Measurements from ENCODE around the gene BABAM2.
"Not testable (repeated sequence)": the region's sequence is repeated elsewhere in the genome, so short reads cannot be mapped to it uniquely, and the experiment has no call there.

Gene BABAM2

GRCh38 chr2:28369358-28369757 lies 478.8 kb downstream of the BABAM2 start:
- no peak for DNase-seq

- DNase-seq: no peak
Observed at GRCh38 chr2:28370354-28370753, 479.8 kb downstream of the BABAM2 start.

- not testable (repeated sequence) for DNase-seq
Observed at GRCh38 chr2:28371728-28372127, 481.2 kb downstream of the BABAM2 start.

GRCh38 chr2:28373854-28374253 lies 483.3 kb downstream of the BABAM2 start:
- no peak for DNase-seq

GRCh38 chr2:28374331-28374730 lies 483.8 kb downstream of the BABAM2 start:
- no peak for DNase-seq

- DNase-seq: no peak
Observed at GRCh38 chr2:28375236-28375635, 484.7 kb downstream of the BABAM2 start.

GRCh38 chr2:28375742-28376631 lies 485.5 kb downstream of the BABAM2 start:
- DNase-seq: no peak

- DNase-seq: no peak
Observed at GRCh38 chr2:28377195-28377816, 486.8 kb downstream of the BABAM2 start.

GRCh38 chr2:28377984-28378678 lies 487.6 kb downstream of the BABAM2 start:
- DNase-seq: no peak

- DNase-seq: no peak
Observed at GRCh38 chr2:28378679-28379584, 488.4 kb downstream of the BABAM2 start.

GRCh38 chr2:28380219-28380618 lies 489.7 kb downstream of the BABAM2 start:
- no peak for DNase-seq

GRCh38 chr2:28381225-28382180 lies 491.0 kb downstream of the BABAM2 start:
- DNase-seq: no peak

- DNase-seq: no peak
Observed at GRCh38 chr2:28382755-28383154, 492.2 kb downstream of the BABAM2 start.

GRCh38 chr2:28387082-28387960 lies 496.8 kb downstream of the BABAM2 start:
- DNase-seq: no peak

All from CD4-positive, alpha-beta T cell treated with Interleukin-4 for 4 hours (primary cell).